ENCODE data around the gene GALNT10.

The GALNT10 gene

GRCh38 chr5:154257046-154257445, 66.5 kb downstream of the GALNT10 start:
- H3F3A ChIP-seq (ENCODE audit: control insufficient read depth, insufficient read depth) = no peaks in the 10 kb centered on the region
- H4K20me1 ChIP-seq (ENCODE audit: control insufficient read depth, insufficient read depth, low read depth, low read length) = no peaks in the 10 kb centered on the region
- H3K4me3 ChIP-seq (ENCODE audit: low read length) = no peak overlapping the region
- H3K36me3 ChIP-seq (ENCODE audit: control insufficient read depth, low read length) = no peaks in the 10 kb centered on the region
- TF ChIP-seq, protein P1, sequence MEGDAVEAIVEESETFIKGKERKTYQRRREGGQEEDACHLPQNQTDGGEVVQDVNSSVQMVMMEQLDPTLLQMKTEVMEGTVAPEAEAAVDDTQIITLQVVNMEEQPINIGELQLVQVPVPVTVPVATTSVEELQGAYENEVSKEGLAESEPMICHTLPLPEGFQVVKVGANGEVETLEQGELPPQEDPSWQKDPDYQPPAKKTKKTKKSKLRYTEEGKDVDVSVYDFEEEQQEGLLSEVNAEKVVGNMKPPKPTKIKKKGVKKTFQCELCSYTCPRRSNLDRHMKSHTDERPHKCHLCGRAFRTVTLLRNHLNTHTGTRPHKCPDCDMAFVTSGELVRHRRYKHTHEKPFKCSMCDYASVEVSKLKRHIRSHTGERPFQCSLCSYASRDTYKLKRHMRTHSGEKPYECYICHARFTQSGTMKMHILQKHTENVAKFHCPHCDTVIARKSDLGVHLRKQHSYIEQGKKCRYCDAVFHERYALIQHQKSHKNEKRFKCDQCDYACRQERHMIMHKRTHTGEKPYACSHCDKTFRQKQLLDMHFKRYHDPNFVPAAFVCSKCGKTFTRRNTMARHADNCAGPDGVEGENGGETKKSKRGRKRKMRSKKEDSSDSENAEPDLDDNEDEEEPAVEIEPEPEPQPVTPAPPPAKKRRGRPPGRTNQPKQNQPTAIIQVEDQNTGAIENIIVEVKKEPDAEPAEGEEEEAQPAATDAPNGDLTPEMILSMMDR (IDR thresholded peaks at IDR 0.05; ENCODE audit: low read depth, low read length, poor library complexity, severe bottlenecking) = no peak
- TF ChIP-seq EZH2phosphoT487 (IDR thresholded peaks at IDR 0.05; ENCODE audit: borderline replicate concordance, low read length) = no peak
- no peak overlapping the region for H3K27ac ChIP-seq (ENCODE audit: low read depth, low read length)
- H3K9me3 ChIP-seq (ENCODE audit: control insufficient read depth, insufficient read depth, low read length) = no peaks in the 10 kb centered on the region
- H3K4me1 ChIP-seq (ENCODE audit: control insufficient read depth, low read length) = no peaks in the 10 kb centered on the region
- no peaks in the 10 kb centered on the region for H3K9me2 ChIP-seq (replicated peaks; ENCODE audit: control insufficient read depth, low read length)
- H3K4me2 ChIP-seq (ENCODE audit: low read length) = no peak overlapping the region
- H3K79me2 ChIP-seq (ENCODE audit: control insufficient read depth, low read length) = no peaks in the 10 kb centered on the region
- H3K27me3 ChIP-seq (ENCODE audit: control insufficient read depth, low read length) = no peaks in the 10 kb centered on the region

DNA sequence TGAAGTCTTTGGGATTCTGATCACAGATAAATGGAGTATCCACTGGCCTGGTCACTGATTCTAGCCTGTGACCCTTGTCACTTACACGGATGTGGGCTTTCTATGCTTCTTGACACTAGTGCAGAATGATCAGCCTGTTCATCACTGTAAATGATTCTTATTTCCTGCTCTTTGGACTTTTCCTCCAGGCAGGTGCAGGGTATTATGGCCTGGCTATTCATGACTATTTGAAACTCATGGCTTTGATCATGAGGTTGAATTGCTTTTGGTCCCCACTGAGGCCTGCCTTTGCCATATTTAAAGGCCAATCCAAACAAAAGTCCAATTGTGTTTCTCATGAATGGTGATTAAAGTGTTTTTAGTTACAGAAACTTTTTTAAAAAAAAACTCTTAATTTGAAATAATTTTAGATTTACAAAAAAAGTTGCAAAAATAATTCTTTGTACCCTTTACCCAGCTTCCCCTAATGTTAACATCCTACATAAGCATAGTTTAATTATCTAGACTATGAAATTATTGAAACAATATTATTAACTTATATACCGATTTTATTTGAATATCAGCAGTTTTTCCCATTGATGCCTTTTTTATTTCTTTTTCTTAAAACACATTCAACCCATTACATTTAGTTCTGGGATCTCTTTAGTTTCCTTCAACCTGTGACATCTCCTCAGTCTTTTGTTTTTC, 68.1 kb downstream of the GALNT10 start:
- TF ChIP-seq, protein P1 (IDR thresholded peaks at IDR 0.05; ENCODE audit: low read depth, low read length, poor library complexity, severe bottlenecking) = no peak
- no peak for TF ChIP-seq EZH2phosphoT487 (IDR thresholded peaks at IDR 0.05; ENCODE audit: borderline replicate concordance, low read length)

GRCh38 chr5:154260224-154260927, 69.8 kb downstream of the GALNT10 start:
- H3F3A ChIP-seq (ENCODE audit: control insufficient read depth, insufficient read depth) = no peaks in the 10 kb centered on the region
- H3K4me3 ChIP-seq (ENCODE audit: low read length) = no peak overlapping the region
- TF ChIP-seq EZH2phosphoT487 (IDR thresholded peaks at IDR 0.05; ENCODE audit: borderline replicate concordance, low read length) = no peak
- TF ChIP-seq, protein P1 (IDR thresholded peaks at IDR 0.05; ENCODE audit: low read depth, low read length, poor library complexity, severe bottlenecking) = no peak
- H3K27ac ChIP-seq (ENCODE audit: low read depth, low read length) = no peak overlapping the region
- no peaks in the 10 kb centered on the region for H3K9me3 ChIP-seq (ENCODE audit: control insufficient read depth, insufficient read depth, low read length)
- H4K20me1 ChIP-seq (ENCODE audit: control insufficient read depth, insufficient read depth, low read depth, low read length) = no peaks in the 10 kb centered on the region
- H3K27me3 ChIP-seq (ENCODE audit: control insufficient read depth, low read length) = no peaks in the 10 kb centered on the region
- H3K4me1 ChIP-seq (ENCODE audit: control insufficient read depth, low read length) = no peaks in the 10 kb centered on the region
- H3K36me3 ChIP-seq (ENCODE audit: control insufficient read depth, low read length) = no peaks in the 10 kb centered on the region
- no peaks in the 10 kb centered on the region for H3K9me2 ChIP-seq (replicated peaks; ENCODE audit: control insufficient read depth, low read length)
- H3K4me2 ChIP-seq (ENCODE audit: low read length) = no peak overlapping the region
- no peaks in the 10 kb centered on the region for H3K79me2 ChIP-seq (ENCODE audit: control insufficient read depth, low read length)

More for the DNA sequence above, 68.1 kb downstream of the GALNT10 start:
- Histone ChIP-seq H3K9me2 (replicated peaks; ENCODE audit: control insufficient read depth, low read length) (no peaks in the 10 kb centered on the region), H3K79me2 (ENCODE audit: control insufficient read depth, low read length) (no peaks in the 10 kb centered on the region), H4K20me1 (ENCODE audit: control insufficient read depth, insufficient read depth, low read depth, low read length) (no peaks in the 10 kb centered on the region), H3K27me3 (ENCODE audit: control insufficient read depth, low read length) (no peaks in the 10 kb centered on the region), H3K27ac (ENCODE audit: low read depth, low read length) (no peak overlapping the region), H3K4me3 (ENCODE audit: low read length) (no peak overlapping the region), H3K4me1 (ENCODE audit: control insufficient read depth, low read length) (no peaks in the 10 kb centered on the region), H3K36me3 (ENCODE audit: control insufficient read depth, low read length) (no peaks in the 10 kb centered on the region), H3F3A (ENCODE audit: control insufficient read depth, insufficient read depth) (no peaks in the 10 kb centered on the region), H3K9me3 (ENCODE audit: control insufficient read depth, insufficient read depth, low read length) (no peaks in the 10 kb centered on the region), H3K4me2 (ENCODE audit: low read length) (no peak overlapping the region)
